Left ventricle myocardium inferior (tissue), 1 donor: ENCODE data around the gene TLX2. TPM values are rescaled to one million over a fixed set of nuclear protein-coding genes. Genes with fewer than 3 reads are reported as not detected.

Source experiments
- DNase-seq: peaks from one replicate; pipeline ENCODE4 v3.0.0-alpha.2; 2020
- H3K27ac ChIP-seq: fragments of 200-600 bp; replicated peaks from 2 replicates; pipeline ENCODE4 v1.8.0; 2021
- H3K27me3 ChIP-seq: fragments of 200-600 bp; 2 replicates; pipeline ENCODE4 v1.8.0; 2021; ENCODE audit warnings: low read depth
- H3K36me3 ChIP-seq: fragments of 200-600 bp; 2 replicates; pipeline ENCODE4 v1.8.0; 2021
- H3K4me1 ChIP-seq: fragments of 200-600 bp; 2 replicates; pipeline ENCODE4 v1.8.0; 2021
- H3K4me3 ChIP-seq: fragments of 200-600 bp; 2 replicates; pipeline ENCODE4 v1.8.0; 2021; ENCODE audit warnings: mild to moderate bottlenecking, moderate library complexity
- H3K9me3 ChIP-seq: fragments of 200-600 bp; replicated peaks from 2 replicates; pipeline ENCODE4 v1.8.0; 2021
- intact Hi-C: fragments of 100-400 bp; cut with micrococcal nuclease; formaldehyde crosslinking; loops from one replicate; pipeline ENCODE4 v1.11.0; 2022
- total RNA-seq: library from RNA; stranded (reverse); fragmentation: NEBNext Ultra II Directional; extraction: Animal tissue kit (Norgen Biotek cat#: 25700); gene quantifications from one replicate; pipeline ENCODE4 v1.2.1, GENCODE V29; 2021
- TF ChIP-seq, protein P1 (sequence below): fragments of 200-600 bp; IDR thresholded peaks from 2 replicates; pipeline ENCODE4 v1.8.0; 2021; ENCODE audit warnings: antibody characterized with exemption, mild to moderate bottlenecking, borderline replicate concordance
- donor health status: DM: no; HTN: yes; CAD: no; lungs with severe emphysema.

TLX2 gene
- total RNA-seq, 1 donor from 2014 or later: not detected

DNA sequence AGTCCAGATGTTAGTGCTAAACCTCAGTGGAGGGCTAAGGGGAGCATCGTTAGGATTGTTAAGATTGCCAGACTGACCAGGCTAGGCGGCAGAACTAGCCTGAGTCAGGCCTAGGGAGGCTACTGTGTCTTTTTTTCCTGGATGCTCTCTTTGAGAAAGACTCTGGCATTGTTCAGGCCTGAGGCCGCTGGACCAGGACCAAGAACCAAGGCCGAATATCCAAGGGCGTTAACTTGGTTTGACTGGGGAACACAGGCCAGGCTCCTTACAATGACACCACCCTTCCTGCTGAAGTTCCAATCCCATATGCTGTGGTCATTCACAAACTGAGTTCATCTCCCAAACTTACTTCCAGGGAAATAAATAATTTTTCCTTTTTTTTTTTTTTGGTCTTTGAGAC is 26.0 kb downstream of the TLX2 start:
- DNase-seq: peak; percentile 77
- no peaks in the 10 kb centered on the region for H3K36me3 ChIP-seq
- peaks cover 4% of the 10 kb centered on the region for H3K27me3 ChIP-seq
- intact Hi-C loops: loop anchor here (10.0 kb wide), 1 partner anchor 55 kb away; the partner anchor contains the start of genes CCDC142 and TTC31
- H3K4me3 ChIP-seq: no peak overlapping the region
- peaks cover 20% of the 10 kb centered on the region for H3K4me1 ChIP-seq
- TF ChIP-seq, protein P1, sequence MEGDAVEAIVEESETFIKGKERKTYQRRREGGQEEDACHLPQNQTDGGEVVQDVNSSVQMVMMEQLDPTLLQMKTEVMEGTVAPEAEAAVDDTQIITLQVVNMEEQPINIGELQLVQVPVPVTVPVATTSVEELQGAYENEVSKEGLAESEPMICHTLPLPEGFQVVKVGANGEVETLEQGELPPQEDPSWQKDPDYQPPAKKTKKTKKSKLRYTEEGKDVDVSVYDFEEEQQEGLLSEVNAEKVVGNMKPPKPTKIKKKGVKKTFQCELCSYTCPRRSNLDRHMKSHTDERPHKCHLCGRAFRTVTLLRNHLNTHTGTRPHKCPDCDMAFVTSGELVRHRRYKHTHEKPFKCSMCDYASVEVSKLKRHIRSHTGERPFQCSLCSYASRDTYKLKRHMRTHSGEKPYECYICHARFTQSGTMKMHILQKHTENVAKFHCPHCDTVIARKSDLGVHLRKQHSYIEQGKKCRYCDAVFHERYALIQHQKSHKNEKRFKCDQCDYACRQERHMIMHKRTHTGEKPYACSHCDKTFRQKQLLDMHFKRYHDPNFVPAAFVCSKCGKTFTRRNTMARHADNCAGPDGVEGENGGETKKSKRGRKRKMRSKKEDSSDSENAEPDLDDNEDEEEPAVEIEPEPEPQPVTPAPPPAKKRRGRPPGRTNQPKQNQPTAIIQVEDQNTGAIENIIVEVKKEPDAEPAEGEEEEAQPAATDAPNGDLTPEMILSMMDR: no peak
- H3K27ac ChIP-seq: peak overlapping the region; percentile 88
- H3K9me3 ChIP-seq: no peaks in the 10 kb centered on the region

DNA sequence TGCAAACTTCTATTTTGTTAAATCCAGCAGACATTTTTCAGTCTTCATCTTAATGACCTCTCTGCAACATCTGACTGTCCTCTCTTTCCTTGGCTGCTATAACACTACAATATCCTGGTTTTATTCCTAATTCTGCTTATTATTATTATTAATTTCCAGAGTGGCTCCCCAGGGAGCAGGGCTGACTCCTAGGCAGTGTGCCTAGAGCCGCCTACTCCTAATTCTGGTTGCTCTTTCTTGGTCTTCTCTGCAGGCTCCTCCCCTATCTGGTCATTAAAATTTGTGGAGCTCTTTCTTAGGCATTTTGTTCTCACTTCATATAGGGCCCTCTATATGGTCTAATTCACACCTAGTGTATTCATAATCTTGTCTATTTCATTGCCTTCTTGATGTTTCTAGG is 28.7 kb downstream of the TLX2 start:
- Histone ChIP-seq H3K4me1 (peaks cover 20% of the 10 kb centered on the region), H3K4me3 (no peak overlapping the region), H3K36me3 (no peaks in the 10 kb centered on the region), H3K9me3 (no peaks in the 10 kb centered on the region), H3K27ac (no peak overlapping the region), H3K27me3 (peaks cover 4% of the 10 kb centered on the region)
- DNase-seq: no peak
- intact Hi-C loops: loop anchor here (10.0 kb wide), 1 partner anchor 58 kb away; the partner anchor contains the start of genes CCDC142 and TTC31
- TF ChIP-seq, protein P1: no peak

DNA sequence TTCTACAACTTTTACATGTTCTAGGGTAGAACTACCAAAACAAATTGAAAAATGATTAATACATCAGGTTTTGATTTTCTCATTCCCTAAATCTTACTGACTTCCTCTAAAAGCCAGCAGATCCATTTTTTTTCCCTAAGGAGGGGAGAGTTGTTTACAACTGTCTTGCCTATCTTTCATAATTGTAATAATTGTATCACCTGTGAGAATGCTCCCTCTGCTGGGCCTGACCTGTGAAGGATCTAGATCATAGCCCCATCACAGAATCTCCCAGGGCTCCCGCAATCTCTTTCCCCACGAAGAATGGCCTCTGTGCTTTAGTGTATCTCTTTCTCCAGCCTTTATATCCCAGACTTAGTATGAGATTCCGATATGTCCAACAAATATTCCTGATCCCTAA is 30.4 kb downstream of the TLX2 start:
- Histone ChIP-seq H3K27me3 (peaks cover 7% of the 10 kb centered on the region), H3K36me3 (no peaks in the 10 kb centered on the region), H3K4me1 (peaks cover 31% of the 10 kb centered on the region), H3K9me3 (no peaks in the 10 kb centered on the region), H3K4me3 (no peak overlapping the region), H3K27ac (no peak overlapping the region)
- intact Hi-C loops: loop anchor here (10.0 kb wide), 1 partner anchor 60 kb away; the partner anchor contains the start of genes CCDC142 and TTC31
- TF ChIP-seq, protein P1: peak; percentile 20
- DNase-seq: no peak

DNA sequence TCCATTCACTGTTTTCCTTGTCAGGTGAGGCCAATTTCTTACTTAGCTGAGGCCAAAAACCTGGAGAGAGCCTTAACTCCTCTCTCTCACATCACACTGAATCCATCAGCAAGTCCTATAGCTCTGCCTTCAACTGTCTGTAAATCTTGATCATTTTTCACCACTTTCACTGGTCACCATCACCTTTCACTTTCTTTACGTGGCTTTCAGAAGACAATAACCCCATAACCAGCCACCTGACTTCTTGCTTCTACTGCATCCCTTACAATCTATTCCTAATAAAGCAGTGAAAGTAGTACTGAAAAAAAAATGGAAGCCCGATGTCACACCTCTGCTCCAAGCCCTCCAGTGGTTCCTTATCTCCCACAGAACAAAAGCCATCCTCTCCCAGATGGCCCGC is 31.8 kb downstream of the TLX2 start:
- no peak for DNase-seq
- H3K27me3 ChIP-seq: peaks cover 20% of the 10 kb centered on the region
- no peaks in the 10 kb centered on the region for H3K9me3 ChIP-seq
- no peak overlapping the region for H3K27ac ChIP-seq
- intact Hi-C loops: loop anchor here (10.0 kb wide), 1 partner anchor 61 kb away; the partner anchor contains the start of genes CCDC142 and TTC31
- H3K4me3 ChIP-seq: no peak overlapping the region
- TF ChIP-seq, protein P1: no peak
- H3K36me3 ChIP-seq: no peaks in the 10 kb centered on the region
- H3K4me1 ChIP-seq: peaks cover 25% of the 10 kb centered on the region

DNA sequence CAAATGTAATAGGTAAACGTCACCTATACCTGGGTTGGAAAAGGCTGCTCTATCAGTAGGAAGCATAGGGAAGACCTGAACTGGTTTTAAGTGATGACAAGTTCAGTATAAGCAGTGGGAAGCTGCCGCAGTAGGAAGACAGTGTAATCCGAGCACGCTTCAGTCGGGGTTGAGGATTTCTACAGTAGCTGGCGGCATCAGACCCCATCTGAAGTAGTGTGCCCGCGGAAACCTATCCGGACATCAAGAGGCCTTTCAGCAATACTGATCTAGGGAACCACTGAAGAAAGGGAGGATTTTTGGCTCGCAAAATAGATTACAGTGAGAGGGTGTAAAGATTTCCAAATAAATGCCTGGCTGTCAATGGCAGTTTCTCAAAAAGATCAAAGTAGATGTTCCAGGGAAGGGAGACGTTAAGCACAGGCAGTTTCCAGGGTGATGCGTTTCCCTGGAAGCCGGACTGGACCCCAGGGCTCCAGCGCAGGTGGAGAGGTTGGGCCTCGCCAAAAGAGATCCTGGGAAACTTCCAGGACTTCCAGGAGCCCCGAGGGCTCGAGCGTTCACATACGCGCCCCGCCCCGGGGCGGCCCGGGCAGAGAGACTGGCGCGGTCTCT is 34.1 kb downstream of the TLX2 start:
- intact Hi-C loops: loop anchor here (10.0 kb wide), 1 partner anchor 64 kb away; the partner anchor contains the start of genes CCDC142 and TTC31
- H3K9me3 ChIP-seq: no peaks in the 10 kb centered on the region

More for the DNA sequence above, 34.1 kb downstream of the TLX2 start:
- no peaks in the 10 kb centered on the region for H3K36me3 ChIP-seq
- peaks cover 38% of the 10 kb centered on the region for H3K4me1 ChIP-seq
- peak overlapping the region; percentile 71 for H3K4me3 ChIP-seq
- peak overlapping the region; percentile 89 for H3K27ac ChIP-seq
- no peak for DNase-seq
- H3K27me3 ChIP-seq: peaks cover 23% of the 10 kb centered on the region
- TF ChIP-seq, protein P1: no peak
